Gastrocnemius medialis (tissue), 4 donors: ENCODE results near the gene ABLIM3. TPM values are rescaled to one million over a fixed set of nuclear protein-coding genes. Genes with fewer than 3 reads are reported as not detected.

Source experiments
- ATAC-seq, 2 donors: fragments of 150-250 bp; one replicate each; pipeline ENCODE4 v1.9.1; 2016
- DNase-seq, 2 donors: peaks; one replicate each; pipeline ENCODE4 v3.0.0-alpha.2; 2019
- H3K27ac ChIP-seq, 4 donors: fragments of 200-600 bp; sonication (generic); 1 replicate in 1 of 4; 2 replicates in 3 of 4; pipeline ENCODE4 v1.5.1; 2016 to 2018; ENCODE audit warnings: mild to moderate bottlenecking in 2 of 4, moderate library complexity in 1 of 4
- H3K27me3 ChIP-seq, 3 donors: fragments of 200-600 bp; sonication (generic) in 2 of 3; 1 replicate in 1 of 3; 2 replicates in 2 of 3; pipeline versions ENCODE4 v1.5.1 to v1.6.0; 2016 to 2019; ENCODE audit warnings: mild to moderate bottlenecking in 1 of 3, moderate library complexity in 1 of 3
- H3K36me3 ChIP-seq, 2 donors: fragments of 200-600 bp; sonication (generic) in 1 of 2; one replicate each; pipeline ENCODE4 v1.5.1; 2017 to 2018
- H3K4me1 ChIP-seq, 2 donors: fragments of 200-600 bp; sonication (generic) in 1 of 2; one replicate each; pipeline ENCODE4 v1.5.1; 2016 to 2017; ENCODE audit warnings: mild to moderate bottlenecking in 2 of 2
- H3K4me3 ChIP-seq, 4 donors: fragments of 200-600 bp; sonication (generic) in 3 of 4; 1 replicate in 1 of 4; 2 replicates in 3 of 4; pipeline ENCODE4 v1.5.1; 2016 to 2019; ENCODE audit warnings: mild to moderate bottlenecking in 2 of 4
- H3K9me3 ChIP-seq, 3 donors: fragments of 200-600 bp; sonication (generic) in 2 of 3; 1 replicate in 1 of 3; 2 replicates in 2 of 3; pipeline ENCODE4 v1.5.1; 2016 to 2019
- POLR2A ChIP-seq, 2 donors: fragments of 450-650 bp; IDR thresholded peaks; one replicate each; pipeline ENCODE4 v1.6.1; 2017; ENCODE audit warnings: antibody characterized with exemption in 2 of 2, mild to moderate bottlenecking in 2 of 2, moderate library complexity in 2 of 2
- in situ Hi-C, 4 donors: fragments of 200-750 bp; cut with MboI; loops; one replicate each; pipeline versions ENCODE4 v1.15.0 to v1.8.0; 2017; ENCODE audit warnings: low sequenced_read_pairs in 4 of 4
- intact Hi-C: fragments of 100-400 bp; cut with DNase I; formaldehyde crosslinking; loops from one replicate; pipeline ENCODE4 v1.15.1; 2023; ENCODE audit warnings: low total_unique reads
- total RNA-seq, 4 donors: library from RNA; depleted of rRNA; stranded (reverse); fragments of >200 nt; gene quantifications; one replicate each; pipeline versions ENCODE4 v1.1.0 to v1.2.3, GENCODE V29; 2016
- TF ChIP-seq, protein P1 (sequence below), 5 experiments: fragments of 450-650 bp in 3 of 5; fragments of 200-600 bp in 2 of 5; sonication (generic) in 2 of 5; IDR thresholded peaks in 4 of 5; conservative IDR thresholded peaks in 1 of 5; 1 replicate in 4 of 5; 2 replicates in 1 of 5; pipeline ENCODE4 v1.5.1; 2016 to 2019; ENCODE audit warnings: antibody characterized with exemption in 5 of 5, mild to moderate bottlenecking in 3 of 5, moderate library complexity in 3 of 5

ABLIM3 gene
- total RNA-seq, 4 donors from 2014 or later, result 37.5 to 155 (median 67.7) TPM

DNA sequence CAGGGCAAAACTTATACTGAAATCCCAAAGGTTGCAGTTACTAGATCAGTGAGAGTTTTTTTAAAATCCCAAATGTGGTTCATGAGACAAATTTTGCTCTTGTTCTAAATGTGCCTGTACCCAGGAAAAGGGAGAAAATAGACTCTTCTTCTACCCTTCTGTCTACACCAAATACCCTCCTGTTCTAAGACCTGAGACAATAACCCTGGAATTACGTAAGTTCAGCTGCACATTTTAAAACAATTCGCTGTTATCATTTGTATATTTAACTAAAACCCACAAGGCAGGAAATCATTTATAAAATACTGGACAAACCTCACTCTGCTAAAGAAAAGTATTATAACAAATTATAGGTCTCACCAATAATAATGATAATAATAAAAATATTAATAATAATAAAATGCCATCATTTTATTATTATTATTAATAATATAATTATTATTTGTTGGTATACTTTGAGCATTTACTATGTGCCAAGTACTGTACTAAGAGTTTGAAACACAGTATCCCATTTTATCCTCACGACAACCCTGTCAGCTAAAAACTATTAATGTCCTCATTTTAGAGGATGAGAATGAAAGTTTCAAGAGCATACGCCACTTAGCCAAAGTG, 80.5 kb downstream of the ABLIM3 start:
- peaks cover 0 to 16% of the 10 kb centered on the region in 2 donors for H3K4me1 ChIP-seq
- no peak for ATAC-seq
- peak overlapping the region in 2 of 4 donors; percentile 36 to 55 for H3K27ac ChIP-seq
- in situ Hi-C loops (loop anchor here in 1 of 4 donors (5.0 kb wide), 1 partner anchor 80 kb away; the partner anchor contains the start of gene ABLIM3), intact Hi-C loops (loop anchor here (10.0 kb wide), 2 partner anchors 187 to 487 kb away; no protein-coding TSS in a partner anchor)
- H3K27me3 ChIP-seq, result no peaks in the 10 kb centered on the region
- H3K4me3 ChIP-seq, result no peak overlapping the region
- DNase-seq, result no peak
- TF ChIP-seq, protein P1, sequence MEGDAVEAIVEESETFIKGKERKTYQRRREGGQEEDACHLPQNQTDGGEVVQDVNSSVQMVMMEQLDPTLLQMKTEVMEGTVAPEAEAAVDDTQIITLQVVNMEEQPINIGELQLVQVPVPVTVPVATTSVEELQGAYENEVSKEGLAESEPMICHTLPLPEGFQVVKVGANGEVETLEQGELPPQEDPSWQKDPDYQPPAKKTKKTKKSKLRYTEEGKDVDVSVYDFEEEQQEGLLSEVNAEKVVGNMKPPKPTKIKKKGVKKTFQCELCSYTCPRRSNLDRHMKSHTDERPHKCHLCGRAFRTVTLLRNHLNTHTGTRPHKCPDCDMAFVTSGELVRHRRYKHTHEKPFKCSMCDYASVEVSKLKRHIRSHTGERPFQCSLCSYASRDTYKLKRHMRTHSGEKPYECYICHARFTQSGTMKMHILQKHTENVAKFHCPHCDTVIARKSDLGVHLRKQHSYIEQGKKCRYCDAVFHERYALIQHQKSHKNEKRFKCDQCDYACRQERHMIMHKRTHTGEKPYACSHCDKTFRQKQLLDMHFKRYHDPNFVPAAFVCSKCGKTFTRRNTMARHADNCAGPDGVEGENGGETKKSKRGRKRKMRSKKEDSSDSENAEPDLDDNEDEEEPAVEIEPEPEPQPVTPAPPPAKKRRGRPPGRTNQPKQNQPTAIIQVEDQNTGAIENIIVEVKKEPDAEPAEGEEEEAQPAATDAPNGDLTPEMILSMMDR (IDR thresholded peaks at IDR 0.05 in 4 of 5, conservative IDR thresholded peaks at IDR 0.05 in 1 of 5), result no peak
- TF ChIP-seq POLR2A (IDR thresholded peaks at IDR 0.05), result no peak
- H3K9me3 ChIP-seq, result no peaks in the 10 kb centered on the region
- H3K36me3 ChIP-seq, result peaks cover 0 to 35% of the 10 kb centered on the region in 2 donors

DNA sequence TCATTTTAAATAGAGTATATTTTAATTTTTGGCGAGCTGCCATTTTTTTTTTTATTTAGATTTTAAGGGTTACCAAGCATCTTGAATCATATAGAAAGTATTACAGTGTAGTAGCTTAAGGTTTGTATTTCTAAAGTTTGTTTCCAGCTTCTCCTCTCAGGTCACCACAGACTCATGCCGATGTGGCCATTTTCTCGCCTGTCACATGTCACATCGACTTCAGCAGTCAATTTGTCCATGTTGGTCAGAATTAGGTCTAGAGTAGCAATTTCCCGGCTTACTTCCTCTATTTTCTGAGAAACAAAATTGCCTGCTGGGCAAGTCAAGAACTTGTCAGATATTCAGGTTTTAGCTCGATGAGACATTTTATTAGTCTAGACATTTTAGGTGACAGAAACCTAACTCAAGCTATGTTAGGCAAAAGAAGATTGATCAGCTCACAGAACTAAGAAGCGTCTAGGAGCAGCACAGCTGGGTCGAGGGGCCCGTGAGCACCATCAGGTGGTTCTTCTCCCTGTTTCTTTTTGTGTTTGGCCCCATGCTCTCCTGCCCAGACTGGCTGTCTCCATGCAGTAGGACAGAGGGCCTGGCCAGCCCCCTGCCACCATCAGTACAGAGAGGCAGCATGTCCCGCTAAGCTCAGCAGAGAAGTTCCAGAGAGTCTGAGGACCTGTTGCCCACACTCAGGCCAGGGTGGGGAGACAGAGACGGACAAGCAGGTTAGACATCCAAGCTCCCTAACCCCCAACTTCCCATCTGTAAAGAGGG, 82.0 kb downstream of the ABLIM3 start:
- no peak overlapping the region for H3K4me3 ChIP-seq
- H3K4me1 ChIP-seq, result peaks cover 0 to 4% of the 10 kb centered on the region in 2 donors
- no peaks in the 10 kb centered on the region for H3K27me3 ChIP-seq
- DNase-seq (no peak), ATAC-seq (no peak)
- H3K36me3 ChIP-seq, result peaks cover 0 to 21% of the 10 kb centered on the region in 2 donors
- in situ Hi-C loops, result loop anchor here in 1 of 4 donors (5.0 kb wide), 1 partner anchor 81 kb away; the partner anchor contains the start of gene ABLIM3
- no peak for TF ChIP-seq POLR2A (IDR thresholded peaks at IDR 0.05)
- TF ChIP-seq, protein P1 (IDR thresholded peaks at IDR 0.05 in 4 of 5, conservative IDR thresholded peaks at IDR 0.05 in 1 of 5), result no peak
- no peaks in the 10 kb centered on the region for H3K9me3 ChIP-seq
- intact Hi-C loops, result loop anchor here (10.0 kb wide), 2 partner anchors 188 to 488 kb away; no protein-coding TSS in a partner anchor
- H3K27ac ChIP-seq, result peak overlapping the region in 1 of 4 donors; percentile 9

DNA sequence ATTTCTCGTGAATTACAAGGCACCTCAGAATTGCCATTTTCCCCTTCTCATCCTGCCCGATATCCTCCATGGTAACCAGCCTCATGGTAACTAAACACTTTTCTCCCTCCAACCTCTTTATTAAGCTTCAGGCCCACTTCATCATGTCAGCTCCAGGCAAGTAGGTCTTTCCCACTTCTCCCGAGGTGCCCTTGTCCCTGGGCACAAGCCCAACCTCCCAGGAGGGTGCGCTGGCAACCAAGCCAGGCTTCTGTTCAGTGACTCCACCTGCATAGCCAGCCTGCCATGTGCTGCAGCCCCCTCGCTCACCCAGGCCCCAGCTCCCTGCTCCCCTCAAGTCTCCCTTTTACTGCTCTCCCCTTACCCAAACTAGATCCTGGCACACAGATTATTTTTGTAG, 83.0 kb downstream of the ABLIM3 start:
- no peak for DNase-seq
- no peak overlapping the region for H3K4me3 ChIP-seq
- no peaks in the 10 kb centered on the region for H3K9me3 ChIP-seq
- peaks cover 0 to 11% of the 10 kb centered on the region in 2 donors for H3K36me3 ChIP-seq
- in situ Hi-C loops, result loop anchor here in 1 of 4 donors (5.0 kb wide), 1 partner anchor 82 kb away; the partner anchor contains the start of gene ABLIM3
- H3K27me3 ChIP-seq, result no peaks in the 10 kb centered on the region
- intact Hi-C loops, result loop anchor here (10.0 kb wide), 2 partner anchors 189 to 489 kb away; no protein-coding TSS in a partner anchor
- no peak for ATAC-seq
- peaks cover 7 to 12% of the 10 kb centered on the region in 2 donors for H3K4me1 ChIP-seq
- TF ChIP-seq, protein P1 (IDR thresholded peaks at IDR 0.05 in 4 of 5, conservative IDR thresholded peaks at IDR 0.05 in 1 of 5), result no peak
- TF ChIP-seq POLR2A (IDR thresholded peaks at IDR 0.05), result no peak
- H3K27ac ChIP-seq, result peak overlapping the region in 1 of 4 donors; percentile 8

DNA sequence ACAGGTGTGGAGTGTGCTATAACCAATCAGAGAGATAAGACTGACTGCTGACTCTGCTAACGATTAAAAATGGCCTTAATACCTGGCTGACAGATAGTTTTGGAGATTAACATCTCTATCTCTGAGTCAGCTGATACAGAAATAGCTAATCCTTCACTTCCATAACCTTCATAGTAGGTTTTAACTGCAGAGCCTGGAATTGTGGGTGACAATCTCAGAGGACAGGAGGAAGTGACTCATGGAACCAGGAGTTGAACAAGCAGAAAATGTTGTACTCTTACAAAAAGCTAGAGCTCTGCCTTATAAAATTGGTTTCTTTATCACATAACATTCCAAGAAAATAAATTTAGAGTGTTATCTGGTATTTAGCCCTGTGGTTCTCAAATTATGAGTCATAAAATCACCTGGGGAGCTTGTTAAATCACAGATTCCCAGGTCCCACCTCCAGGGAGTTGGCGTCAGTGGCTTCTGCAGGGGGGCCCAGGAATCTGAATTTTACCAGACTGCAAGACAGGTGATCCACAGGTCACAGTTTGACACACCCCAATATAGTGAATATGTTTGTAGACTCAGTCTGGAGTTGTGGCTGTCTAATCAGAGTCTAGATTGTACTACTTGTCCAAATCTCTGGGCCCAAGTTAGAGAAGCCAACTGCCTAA, 86.0 kb downstream of the ABLIM3 start:
- TF ChIP-seq POLR2A (IDR thresholded peaks at IDR 0.05), result no peak
- TF ChIP-seq, protein P1 (IDR thresholded peaks at IDR 0.05 in 4 of 5, conservative IDR thresholded peaks at IDR 0.05 in 1 of 5), result no peak
- no peaks in the 10 kb centered on the region for H3K9me3 ChIP-seq
- in situ Hi-C loops, result loop anchor here (5.0 to 25.0 kb wide), 5 partner anchors 80 to 790 kb away; partner anchors contain the start of gene ABLIM3 (in 2 of the 4)
- peaks cover 0 to 19% of the 10 kb centered on the region in 2 donors for H3K36me3 ChIP-seq
- no peaks in the 10 kb centered on the region for H3K27me3 ChIP-seq
- no peak for ATAC-seq
- no peak for DNase-seq
- peak overlapping the region in 3 of 4 donors; percentile 47 to 70 (median 56) for H3K27ac ChIP-seq
- no peak overlapping the region for H3K4me3 ChIP-seq
- peaks cover 14 to 17% of the 10 kb centered on the region in 2 donors for H3K4me1 ChIP-seq
- intact Hi-C loops, result loop anchor here (10.0 kb wide), 2 partner anchors 192 to 492 kb away; no protein-coding TSS in a partner anchor
